ENCODE results near the gene TEX14.

- TF ChIP-seq EZH2phosphoT487 (IDR thresholded peaks at IDR 0.05; ENCODE audit: insufficient read depth, low read depth) (no peak), EZH2 (IDR thresholded peaks at IDR 0.05; ENCODE audit: insufficient read depth, poor library complexity, severe bottlenecking) (no peak)
Observed at GRCh38 chr17:58527306-58527705, 164.5 kb downstream of the TEX14 start.

Data from GM23248 (cell line).